Breast epithelium (tissue), 4 donors: Measurements from ENCODE around the gene ITGB3BP. TPM values are rescaled to one million over a fixed set of nuclear protein-coding genes. Genes with fewer than 3 reads are reported as not detected.
A peak's percentile ranks its signal among the peaks of the same experiment; 100 is the strongest.
"Not testable (repeated sequence)": the region's sequence is repeated elsewhere in the genome, so short reads cannot be mapped to it uniquely, and the experiment has no call there.

Experiments used
- DNase-seq, 2 donors: peaks; one replicate each; pipeline ENCODE4 v3.0.0-alpha.2; 2019; ENCODE audit warnings: low spot score in 2 of 2
- H3K27ac ChIP-seq, 2 donors: fragments of 200-600 bp; sonication (generic) in 1 of 2; one replicate each; pipeline ENCODE4 v1.5.1; 2016 to 2019; ENCODE audit warnings: mild to moderate bottlenecking in 1 of 2
- H3K27me3 ChIP-seq, 2 donors: fragments of 200-600 bp; sonication (generic) in 1 of 2; one replicate each; pipeline versions ENCODE4 v1.5.1 to v1.6.0; 2017 to 2019; ENCODE audit warnings: control low read depth in 1 of 2, mild to moderate bottlenecking in 1 of 2
- H3K36me3 ChIP-seq: fragments of 200-600 bp; one replicate; pipeline ENCODE4 v1.5.1; 2019
- H3K4me1 ChIP-seq, 2 donors: fragments of 200-600 bp; sonication (generic); one replicate each; pipeline ENCODE4 v1.5.1; 2016 to 2019; ENCODE audit warnings: control low read depth in 1 of 2
- H3K4me3 ChIP-seq, 3 donors: fragments of 200-600 bp; sonication (generic); 1 replicate in 2 of 3; 2 replicates in 1 of 3; pipeline ENCODE4 v1.5.1; 2016 to 2019; ENCODE audit warnings: mild to moderate bottlenecking in 3 of 3, moderate library complexity in 2 of 3
- H3K9me3 ChIP-seq, 2 donors: fragments of 200-600 bp; sonication (generic) in 1 of 2; one replicate each; pipeline ENCODE4 v1.5.1; 2016 to 2019; ENCODE audit warnings: control low read depth in 1 of 2
- CTCF ChIP-seq, 3 donors: fragments of 450-650 bp; IDR thresholded peaks; one replicate each; pipeline ENCODE4 v1.5.1; 2016 to 2017; ENCODE audit warnings: antibody characterized with exemption in 3 of 3, mild to moderate bottlenecking in 3 of 3, moderate library complexity in 3 of 3
- POLR2A ChIP-seq: fragments of 450-650 bp; IDR thresholded peaks from one replicate; pipeline ENCODE4 v1.6.1; 2016; ENCODE audit warnings: antibody characterized with exemption, mild to moderate bottlenecking, moderate library complexity
- POLR2AphosphoS5 ChIP-seq, 3 donors: sonication (generic); formaldehyde crosslinking; IDR thresholded peaks; one replicate each; pipeline ENCODE4 v1.6.1; 2017; ENCODE audit warnings: antibody characterized with exemption in 3 of 3
- intact Hi-C: fragments of 100-400 bp; cut with DNase I; formaldehyde crosslinking; loops from one replicate; pipeline ENCODE4 v1.15.1; 2023; ENCODE audit warnings: low total_unique reads
- total RNA-seq, 3 donors: library from RNA; depleted of rRNA; stranded (reverse); fragments of >200 nt; gene quantifications; one replicate each; pipeline ENCODE4 v1.1.0, GENCODE V29; 2016

The ITGB3BP gene
- total RNA-seq = 10 to 100 TPM; 11.7 to 29.3 (median 18.4) TPM

- Histone ChIP-seq H3K27ac (peak within 1 kb of the TSS; percentile 94 to 96), H3K27me3 (no peaks in the 10 kb centered on the region), H3K4me3 (peak within 1 kb of the TSS; percentile 70 to 79 (median 71)), H3K36me3 (no peaks in the 10 kb centered on the region), H3K4me1 (peaks cover 0 to 3% of the 10 kb centered on the region in 2 donors), H3K9me3 (no peaks in the 10 kb centered on the region)
- peak; percentile 73 to 79 for DNase-seq
- intact Hi-C loops = no loop called here
- TF ChIP-seq POLR2AphosphoS5 (IDR thresholded peaks at IDR 0.05) (peak; percentile 46 to 79 (median 69)), CTCF (IDR thresholded peaks at IDR 0.05) (no peak), POLR2A (no peak)
Measured at GRCh38 chr1:63522891-63523728, at the start of gene ITGB3BP, which contains the start of gene EFCAB7. Gene ITGB3BP, minus strand, starts transcription at chr1:63523225. Its CDS starts 92 bp downstream, at chr1:63523133. Gene EFCAB7, plus strand, starts transcription at chr1:63523525. Its CDS starts 2,048 bp downstream, at chr1:63525573.

GRCh38 chr1:63572686-63573085 lies 49.7 kb upstream of the ITGB3BP start:
- H3K27ac ChIP-seq, H3K4me3 ChIP-seq, H3K27me3 ChIP-seq, H3K36me3 ChIP-seq, H3K9me3 ChIP-seq, intact Hi-C loops, H3K4me1 ChIP-seq, DNase-seq: not testable (repeated sequence)

GRCh38 chr1:63569640-63570316 lies 46.8 kb upstream of the ITGB3BP start:
- no peaks in the 10 kb centered on the region for H3K9me3 ChIP-seq
- H3K4me3 ChIP-seq = no peak overlapping the region
- no peaks in the 10 kb centered on the region for H3K36me3 ChIP-seq
- intact Hi-C loops = no loop called here
- H3K27ac ChIP-seq = no peak overlapping the region
- no peaks in the 10 kb centered on the region for H3K27me3 ChIP-seq
- no peaks in the 10 kb centered on the region for H3K4me1 ChIP-seq
- no peak for TF ChIP-seq POLR2A
- DNase-seq = no peak

GRCh38 chr1:63569068-63569467 lies 46.0 kb upstream of the ITGB3BP start:
- intact Hi-C loops = no loop called here
- TF ChIP-seq POLR2A (no peak), POLR2AphosphoS5 (IDR thresholded peaks at IDR 0.05) (no peak), CTCF (IDR thresholded peaks at IDR 0.05) (no peak)

GRCh38 chr1:63563745-63564144 lies 40.7 kb upstream of the ITGB3BP start:
- Histone ChIP-seq H3K27me3 (no peaks in the 10 kb centered on the region), H3K27ac (no peak overlapping the region), H3K4me1 (no peaks in the 10 kb centered on the region), H3K4me3 (no peak overlapping the region), H3K9me3 (no peaks in the 10 kb centered on the region), H3K36me3 (no peaks in the 10 kb centered on the region)
- no peak for TF ChIP-seq POLR2AphosphoS5 (IDR thresholded peaks at IDR 0.05)
- no peak for TF ChIP-seq CTCF (IDR thresholded peaks at IDR 0.05)
- no peak for DNase-seq
- intact Hi-C loops = no loop called here

More at GRCh38 chr1:63569068-63569467, 46.0 kb upstream of the ITGB3BP start:
- Histone ChIP-seq H3K27ac (no peak overlapping the region), H3K4me3 (no peak overlapping the region), H3K27me3 (no peaks in the 10 kb centered on the region), H3K4me1 (no peaks in the 10 kb centered on the region), H3K9me3 (no peaks in the 10 kb centered on the region), H3K36me3 (no peaks in the 10 kb centered on the region)
- no peak for DNase-seq

- Histone ChIP-seq H3K27me3 (no peaks in the 10 kb centered on the region), H3K27ac (no peak overlapping the region), H3K4me3 (no peak overlapping the region), H3K36me3 (no peaks in the 10 kb centered on the region), H3K9me3 (no peaks in the 10 kb centered on the region), H3K4me1 (no peaks in the 10 kb centered on the region)
- no peak for DNase-seq
- intact Hi-C loops = no loop called here
- no peak for TF ChIP-seq POLR2AphosphoS5 (IDR thresholded peaks at IDR 0.05)
- no peak for TF ChIP-seq POLR2A
- no peak for TF ChIP-seq CTCF (IDR thresholded peaks at IDR 0.05)
Measured at GRCh38 chr1:63559357-63559756, 36.3 kb upstream of the ITGB3BP start.
